B cell (primary cell): ENCODE data around the gene CELSR3.

Experiments
- EZH2 ChIP-seq: IDR thresholded peaks from 2 replicates; pipeline ENCODE4 v1.6.1; 2012; ENCODE audit warnings: borderline replicate concordance, low read depth, mild to moderate bottlenecking, moderate library complexity, low read length; ENCODE audit not compliant: insufficient read depth, poor library complexity, severe bottlenecking
- TF ChIP-seq, protein P1 (sequence below): fragments of 200-600 bp; IDR thresholded peaks from one replicate; pipeline ENCODE4 v1.8.0; 2022; ENCODE audit warnings: antibody characterized with exemption, mild to moderate bottlenecking

DNA sequence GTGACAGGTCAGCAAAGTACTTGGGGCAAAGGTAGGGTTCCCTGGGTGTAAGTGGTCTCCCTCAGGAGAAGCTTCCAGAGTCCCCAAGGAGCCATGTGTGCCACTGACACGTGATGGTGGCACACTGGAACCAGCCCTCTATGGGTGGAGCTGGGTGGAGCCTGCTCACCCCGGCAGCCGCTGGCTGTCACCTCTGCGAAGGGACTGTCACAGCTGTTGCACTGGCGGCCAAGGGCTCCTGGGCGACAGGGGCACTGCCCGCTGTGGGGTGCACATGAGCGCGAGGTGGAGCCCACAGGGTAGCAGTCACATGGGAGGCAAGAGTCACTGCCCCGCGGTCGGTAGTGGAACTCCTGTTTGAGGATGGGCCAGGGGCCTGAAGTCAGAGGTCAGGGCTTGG is 12.0 kb downstream of the CELSR3 start:
- TF ChIP-seq, protein P1, sequence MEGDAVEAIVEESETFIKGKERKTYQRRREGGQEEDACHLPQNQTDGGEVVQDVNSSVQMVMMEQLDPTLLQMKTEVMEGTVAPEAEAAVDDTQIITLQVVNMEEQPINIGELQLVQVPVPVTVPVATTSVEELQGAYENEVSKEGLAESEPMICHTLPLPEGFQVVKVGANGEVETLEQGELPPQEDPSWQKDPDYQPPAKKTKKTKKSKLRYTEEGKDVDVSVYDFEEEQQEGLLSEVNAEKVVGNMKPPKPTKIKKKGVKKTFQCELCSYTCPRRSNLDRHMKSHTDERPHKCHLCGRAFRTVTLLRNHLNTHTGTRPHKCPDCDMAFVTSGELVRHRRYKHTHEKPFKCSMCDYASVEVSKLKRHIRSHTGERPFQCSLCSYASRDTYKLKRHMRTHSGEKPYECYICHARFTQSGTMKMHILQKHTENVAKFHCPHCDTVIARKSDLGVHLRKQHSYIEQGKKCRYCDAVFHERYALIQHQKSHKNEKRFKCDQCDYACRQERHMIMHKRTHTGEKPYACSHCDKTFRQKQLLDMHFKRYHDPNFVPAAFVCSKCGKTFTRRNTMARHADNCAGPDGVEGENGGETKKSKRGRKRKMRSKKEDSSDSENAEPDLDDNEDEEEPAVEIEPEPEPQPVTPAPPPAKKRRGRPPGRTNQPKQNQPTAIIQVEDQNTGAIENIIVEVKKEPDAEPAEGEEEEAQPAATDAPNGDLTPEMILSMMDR, result no peak
- no peak for TF ChIP-seq EZH2
